ENCODE data around the gene CIZ1. TPM values are rescaled to one million over a fixed set of nuclear protein-coding genes. Genes with fewer than 3 reads are reported as not detected.

Gene CIZ1
- total RNA-seq, 1 donor from 2014 or later, result 140 TPM

DNA sequence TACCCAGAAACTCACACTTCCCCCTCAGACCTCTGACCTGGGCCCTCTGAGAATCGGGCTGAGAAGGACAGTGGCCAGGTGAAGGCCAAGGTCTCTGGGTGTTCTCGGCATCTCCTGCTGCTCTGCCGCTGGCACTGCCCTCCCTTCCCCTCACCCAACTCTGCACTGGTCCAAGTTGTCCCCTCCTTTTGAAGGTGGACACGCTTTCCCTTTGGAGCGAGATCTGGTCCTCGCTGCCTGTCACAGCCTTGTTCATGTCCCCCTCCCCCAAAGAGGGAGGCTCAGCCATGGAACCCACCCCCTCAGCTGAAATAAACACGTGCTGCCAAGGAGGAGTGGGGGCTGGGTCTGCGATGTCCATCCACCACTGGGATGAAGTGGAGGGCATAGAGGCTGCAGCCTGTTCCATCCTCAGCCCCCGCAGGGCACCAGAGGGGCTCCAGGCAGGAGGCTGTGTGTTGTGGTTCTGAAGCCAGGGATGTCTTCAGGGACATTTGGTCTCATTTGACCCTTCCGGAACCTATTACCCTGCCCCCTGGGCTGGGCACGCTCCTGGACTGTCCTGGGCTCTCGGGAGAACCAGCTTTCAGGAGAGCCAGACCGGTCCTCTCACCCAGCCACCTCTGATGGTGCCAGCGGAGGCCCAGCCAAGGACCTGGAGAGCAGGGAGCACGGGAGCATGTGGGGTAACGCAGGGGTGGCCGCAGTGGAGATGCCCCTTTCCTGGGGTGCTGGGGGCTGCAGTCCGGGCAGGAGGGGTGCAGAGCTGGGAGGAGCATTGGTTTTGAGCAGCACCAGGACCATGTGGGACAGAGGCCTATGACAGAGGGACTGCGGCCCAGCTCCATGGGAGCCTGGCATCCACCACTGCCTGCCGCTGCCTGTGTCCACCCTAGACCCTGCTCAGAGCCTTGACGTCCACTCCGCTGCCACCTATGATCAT lies 46.9 kb downstream of the CIZ1 start:
- Mint-ChIP-seq H3K27me3 (ENCODE audit: low read depth) (no peaks in the 10 kb centered on the region), H3K4me1 (ENCODE audit: low read depth) (peaks cover 4% of the 10 kb centered on the region), H3K36me3 (ENCODE audit: low read depth) (no peaks in the 10 kb centered on the region), H3K9me3 (ENCODE audit: low read depth) (no peaks in the 10 kb centered on the region), H3K27ac (ENCODE audit: unreplicated experiment) (no peak overlapping the region), H3K4me3 (ENCODE audit: unreplicated experiment) (no peak overlapping the region)
- DNase-seq (ENCODE audit: low spot score), result peak; percentile 78
- TF ChIP-seq, protein P1, sequence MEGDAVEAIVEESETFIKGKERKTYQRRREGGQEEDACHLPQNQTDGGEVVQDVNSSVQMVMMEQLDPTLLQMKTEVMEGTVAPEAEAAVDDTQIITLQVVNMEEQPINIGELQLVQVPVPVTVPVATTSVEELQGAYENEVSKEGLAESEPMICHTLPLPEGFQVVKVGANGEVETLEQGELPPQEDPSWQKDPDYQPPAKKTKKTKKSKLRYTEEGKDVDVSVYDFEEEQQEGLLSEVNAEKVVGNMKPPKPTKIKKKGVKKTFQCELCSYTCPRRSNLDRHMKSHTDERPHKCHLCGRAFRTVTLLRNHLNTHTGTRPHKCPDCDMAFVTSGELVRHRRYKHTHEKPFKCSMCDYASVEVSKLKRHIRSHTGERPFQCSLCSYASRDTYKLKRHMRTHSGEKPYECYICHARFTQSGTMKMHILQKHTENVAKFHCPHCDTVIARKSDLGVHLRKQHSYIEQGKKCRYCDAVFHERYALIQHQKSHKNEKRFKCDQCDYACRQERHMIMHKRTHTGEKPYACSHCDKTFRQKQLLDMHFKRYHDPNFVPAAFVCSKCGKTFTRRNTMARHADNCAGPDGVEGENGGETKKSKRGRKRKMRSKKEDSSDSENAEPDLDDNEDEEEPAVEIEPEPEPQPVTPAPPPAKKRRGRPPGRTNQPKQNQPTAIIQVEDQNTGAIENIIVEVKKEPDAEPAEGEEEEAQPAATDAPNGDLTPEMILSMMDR (IDR thresholded peaks at IDR 0.05), result no peak

DNA sequence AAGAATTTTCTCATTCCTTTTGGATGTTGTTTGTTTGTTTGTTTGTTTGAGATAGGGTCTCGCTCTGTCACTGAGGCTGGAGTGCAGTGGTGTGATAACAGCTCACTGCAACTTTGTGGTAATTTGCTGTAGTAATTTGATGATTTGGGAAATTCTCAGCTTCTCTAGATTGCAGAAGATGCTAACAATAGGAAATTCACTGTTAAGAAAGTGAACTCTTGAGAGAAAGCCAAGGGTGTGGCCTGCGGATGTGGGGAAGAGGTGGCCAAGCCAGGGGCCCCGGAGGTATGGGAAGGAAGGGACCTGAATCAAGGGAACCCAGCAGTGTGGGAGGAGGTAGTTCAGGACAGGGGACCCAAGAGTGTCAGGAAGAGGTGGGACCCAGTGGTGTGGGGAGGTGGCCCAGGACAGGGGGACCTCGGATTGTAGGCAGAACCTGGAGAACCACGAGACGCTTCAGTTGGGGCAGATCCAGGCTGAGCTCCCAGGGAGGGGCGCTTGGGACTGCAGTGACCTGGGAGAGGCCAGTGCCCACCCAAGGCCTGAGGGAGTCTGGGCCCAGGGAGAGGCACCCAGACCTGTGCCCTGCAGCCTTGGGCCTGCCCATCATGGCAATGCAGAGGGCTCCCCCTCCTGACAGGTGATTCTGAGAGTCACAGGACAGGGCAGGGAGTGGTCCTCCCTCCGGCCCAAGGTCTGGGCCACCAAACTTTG lies 47.7 kb downstream of the CIZ1 start:
- H3K4me3 Mint-ChIP-seq (ENCODE audit: unreplicated experiment), result no peak overlapping the region
- no peaks in the 10 kb centered on the region for H3K36me3 Mint-ChIP-seq (ENCODE audit: low read depth)
- DNase-seq (ENCODE audit: low spot score), result peak; percentile 83

DNA sequence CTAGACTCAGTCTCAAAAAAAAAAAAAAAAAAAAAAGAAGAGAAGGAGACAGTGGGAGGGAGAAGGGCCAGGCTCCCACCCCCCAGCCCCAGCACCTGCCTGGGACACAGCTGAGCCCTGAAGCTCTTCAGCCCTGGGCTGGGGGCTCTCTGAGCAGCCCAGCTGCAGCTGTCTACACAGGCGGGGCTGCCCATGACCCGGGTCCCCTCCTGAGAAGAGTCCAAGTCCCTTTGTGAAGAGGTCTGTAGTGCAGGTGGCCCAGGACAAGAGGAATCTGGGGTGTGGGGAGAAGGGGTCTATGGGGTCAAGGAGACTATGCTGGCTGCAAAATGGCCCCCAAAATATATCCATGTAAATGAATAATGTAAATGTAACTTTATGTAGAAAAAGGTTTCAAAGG lies 48.8 kb downstream of the CIZ1 start:
- Mint-ChIP-seq H3K4me1 (ENCODE audit: low read depth) (no peaks in the 10 kb centered on the region), H3K4me3 (ENCODE audit: unreplicated experiment) (no peak overlapping the region), H3K9me3 (ENCODE audit: low read depth) (no peaks in the 10 kb centered on the region), H3K27me3 (ENCODE audit: low read depth) (no peaks in the 10 kb centered on the region), H3K36me3 (ENCODE audit: low read depth) (no peaks in the 10 kb centered on the region), H3K27ac (ENCODE audit: unreplicated experiment) (no peak overlapping the region)
- DNase-seq (ENCODE audit: low spot score), result peak; percentile 50
- TF ChIP-seq, protein P1 (IDR thresholded peaks at IDR 0.05), result no peak

More for the DNA sequence above, 47.7 kb downstream of the CIZ1 start:
- H3K27me3 Mint-ChIP-seq (ENCODE audit: low read depth), result no peaks in the 10 kb centered on the region
- H3K27ac Mint-ChIP-seq (ENCODE audit: unreplicated experiment), result no peak overlapping the region
- no peaks in the 10 kb centered on the region for H3K9me3 Mint-ChIP-seq (ENCODE audit: low read depth)
- no peaks in the 10 kb centered on the region for H3K4me1 Mint-ChIP-seq (ENCODE audit: low read depth)
- TF ChIP-seq, protein P1 (IDR thresholded peaks at IDR 0.05), result no peak

DNA sequence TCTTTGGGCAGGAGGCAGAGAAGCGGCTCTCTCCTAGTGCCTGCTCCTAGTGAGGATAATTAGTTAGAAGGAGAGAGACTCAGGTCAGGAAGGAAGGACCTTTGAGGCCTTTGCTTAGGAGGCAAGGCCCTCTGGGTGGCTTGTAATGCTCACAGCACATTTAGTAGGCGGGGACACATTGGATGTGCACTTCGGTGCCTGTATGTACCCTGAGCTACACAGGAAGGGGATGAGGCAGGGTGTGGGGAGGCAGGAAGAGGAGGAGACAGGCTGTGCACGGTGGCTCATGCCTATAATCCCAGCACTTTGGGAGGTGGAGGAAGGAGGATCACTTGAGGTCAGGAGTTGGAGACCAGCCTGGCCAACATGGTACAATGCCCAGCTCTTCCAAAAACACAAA lies 49.3 kb downstream of the CIZ1 start:
- Mint-ChIP-seq H3K36me3 (ENCODE audit: low read depth) (no peaks in the 10 kb centered on the region), H3K27me3 (ENCODE audit: low read depth) (peaks cover 2% of the 10 kb centered on the region), H3K4me3 (ENCODE audit: unreplicated experiment) (no peak overlapping the region), H3K27ac (ENCODE audit: unreplicated experiment) (no peak overlapping the region), H3K4me1 (ENCODE audit: low read depth) (no peaks in the 10 kb centered on the region), H3K9me3 (ENCODE audit: low read depth) (no peaks in the 10 kb centered on the region)
- TF ChIP-seq, protein P1 (IDR thresholded peaks at IDR 0.05), result no peak
- peak; percentile 37 for DNase-seq (ENCODE audit: low spot score)

DNA sequence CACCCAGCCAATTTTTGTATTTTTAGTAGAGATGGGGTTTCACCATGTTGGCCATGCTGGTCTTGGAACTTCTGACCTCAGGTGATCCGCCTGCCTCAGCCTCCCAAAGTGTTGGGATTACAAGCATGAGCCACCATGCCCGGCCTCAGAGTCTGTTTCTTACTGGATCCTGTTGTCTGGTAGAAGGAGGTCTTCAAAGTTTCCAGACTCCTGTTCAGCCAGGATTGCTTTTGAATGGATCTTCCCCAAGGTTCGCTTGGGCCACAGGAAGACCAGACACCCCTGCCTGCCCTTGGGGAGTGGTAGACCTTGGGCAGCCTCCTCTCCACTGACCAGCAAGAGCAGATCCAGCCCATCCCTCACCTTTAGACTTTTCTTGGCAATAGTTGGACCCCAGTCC lies 49.8 kb downstream of the CIZ1 start:
- H3K27me3 Mint-ChIP-seq (ENCODE audit: low read depth), result peaks cover 2% of the 10 kb centered on the region
- H3K4me1 Mint-ChIP-seq (ENCODE audit: low read depth), result no peaks in the 10 kb centered on the region
- H3K9me3 Mint-ChIP-seq (ENCODE audit: low read depth), result no peaks in the 10 kb centered on the region
- TF ChIP-seq, protein P1 (IDR thresholded peaks at IDR 0.05), result no peak
- no peak overlapping the region for H3K4me3 Mint-ChIP-seq (ENCODE audit: unreplicated experiment)
- H3K36me3 Mint-ChIP-seq (ENCODE audit: low read depth), result no peaks in the 10 kb centered on the region
- DNase-seq (ENCODE audit: low spot score), result peak; percentile 36
- H3K27ac Mint-ChIP-seq (ENCODE audit: unreplicated experiment), result no peak overlapping the region

All from chondrocyte (in vitro differentiated cells).